ENCODE results near the gene RDH16. TPM values are rescaled to one million over a fixed set of nuclear protein-coding genes. Genes with fewer than 3 reads are reported as not detected.

RDH16 gene
- total RNA-seq, 2 experiments from 2014 or later = 0.30 to 0.34 TPM

GRCh38 chr12:56931474-56931978, 25.9 kb downstream of the RDH16 start:
- no peak overlapping the region for H3K4me3 Mint-ChIP-seq
- CTCF ChIA-PET = no interaction called here
- TF ChIP-seq CTCF (IDR thresholded peaks at IDR 0.05) = no peak

GRCh38 chr12:56930241-56930640, 27.2 kb downstream of the RDH16 start:
- ChIA-PET POLR2A (no interaction called here), CTCF (no interaction called here)
- H3K4me1 ChIP-seq (ENCODE audit: insufficient read depth, low read length) = peaks cover 7% of the 10 kb centered on the region
- ATAC-seq (ENCODE audit: poor library complexity) (no peak), DNase-seq (no peak)
- Mint-ChIP-seq H3K27me3 (no peaks in the 10 kb centered on the region), H3K9me3 (no peaks in the 10 kb centered on the region), H3K4me3 (no peak overlapping the region), H3K4me1 (ENCODE audit: low read depth) (peaks cover 15% of the 10 kb centered on the region), H3K27ac (no peak overlapping the region), H3K36me3 (ENCODE audit: low read depth) (no peaks in the 10 kb centered on the region)
- no peak overlapping the region for H3K4me3 ChIP-seq (ENCODE audit: low read length)
- H3K27ac ChIP-seq (ENCODE audit: low read depth in 1 of 2, low read length in 2 of 2) = no peak overlapping the region
- H3K27me3 ChIP-seq (ENCODE audit: control insufficient read depth in 1 of 2, insufficient read depth in 2 of 2, low read length in 2 of 2) = no peaks in the 10 kb centered on the region
- no peaks in the 10 kb centered on the region for H3K9me3 ChIP-seq (ENCODE audit: control insufficient read depth in 1 of 2, insufficient read depth in 1 of 2, low read length in 2 of 2)
- H3K36me3 ChIP-seq (ENCODE audit: insufficient read depth, low read length) = no peaks in the 10 kb centered on the region
- intact Hi-C loops (cut with DNase I, micrococcal nuclease) = no loop called here
- no peak for TF ChIP-seq CTCF (IDR thresholded peaks at IDR 0.05)

More at GRCh38 chr12:56931474-56931978, 25.9 kb downstream of the RDH16 start:
- Mint-ChIP-seq H3K27ac (no peak overlapping the region), H3K4me1 (ENCODE audit: low read depth) (peaks cover 15% of the 10 kb centered on the region), H3K36me3 (ENCODE audit: low read depth) (no peaks in the 10 kb centered on the region), H3K27me3 (no peaks in the 10 kb centered on the region), H3K9me3 (no peaks in the 10 kb centered on the region)
- H3K36me3 ChIP-seq (ENCODE audit: insufficient read depth, low read length) = no peaks in the 10 kb centered on the region
- no peaks in the 10 kb centered on the region for H3K27me3 ChIP-seq (ENCODE audit: control insufficient read depth in 1 of 2, insufficient read depth in 2 of 2, low read length in 2 of 2)
- H3K9me3 ChIP-seq (ENCODE audit: control insufficient read depth in 1 of 2, insufficient read depth in 1 of 2, low read length in 2 of 2) = no peaks in the 10 kb centered on the region
- POLR2A ChIA-PET = no interaction called here
- H3K4me3 ChIP-seq (ENCODE audit: low read length) = no peak overlapping the region
- ATAC-seq (ENCODE audit: poor library complexity) (peak; percentile 55), DNase-seq (peak in 4 of 14 experiments; percentile 4 to 52 (median 44))
- intact Hi-C loops (cut with DNase I, micrococcal nuclease) = no loop called here
- no peak overlapping the region for H3K27ac ChIP-seq (ENCODE audit: low read depth in 1 of 2, low read length in 2 of 2)
- peaks cover 7% of the 10 kb centered on the region for H3K4me1 ChIP-seq (ENCODE audit: insufficient read depth, low read length)

- ATAC-seq (ENCODE audit: poor library complexity) = no peak
- ChIA-PET CTCF (no interaction called here), POLR2A (no interaction called here)
Measured at GRCh38 chr12:56929780-56930179, 27.6 kb downstream of the RDH16 start.

More at GRCh38 chr12:56929780-56930179, 27.6 kb downstream of the RDH16 start:
- H3K9me3 Mint-ChIP-seq = no peaks in the 10 kb centered on the region
- Histone ChIP-seq H3K36me3 (ENCODE audit: insufficient read depth, low read length) (no peaks in the 10 kb centered on the region), H3K27ac (ENCODE audit: low read depth in 1 of 2, low read length in 2 of 2) (no peak overlapping the region), H3K9me3 (ENCODE audit: control insufficient read depth in 1 of 2, insufficient read depth in 1 of 2, low read length in 2 of 2) (no peaks in the 10 kb centered on the region), H3K27me3 (ENCODE audit: control insufficient read depth in 1 of 2, insufficient read depth in 2 of 2, low read length in 2 of 2) (no peaks in the 10 kb centered on the region), H3K4me1 (ENCODE audit: insufficient read depth, low read length) (peaks cover 7% of the 10 kb centered on the region), H3K4me3 (ENCODE audit: low read length) (no peak overlapping the region)
- peaks cover 15% of the 10 kb centered on the region for H3K4me1 Mint-ChIP-seq (ENCODE audit: low read depth)
- no peak for TF ChIP-seq CTCF (IDR thresholded peaks at IDR 0.05)
- H3K36me3 Mint-ChIP-seq (ENCODE audit: low read depth) = no peaks in the 10 kb centered on the region
- no peak for DNase-seq
- no peaks in the 10 kb centered on the region for H3K27me3 Mint-ChIP-seq
- no peak overlapping the region for H3K27ac Mint-ChIP-seq
- intact Hi-C loops (cut with DNase I, micrococcal nuclease) = no loop called here
- no peak overlapping the region for H3K4me3 Mint-ChIP-seq
